CD4-positive, alpha-beta T cell treated with Interleukin-2 at 100 ng/mL for 4 hours (primary cell): ENCODE results near the gene SIRT3.
"Not testable (repeated sequence)": the region's sequence is repeated elsewhere in the genome, so short reads cannot be mapped to it uniquely, and the experiment has no call there.

Experiments
- DNase-seq: peaks from one replicate; pipeline ENCODE4 v3.0.0-alpha.2; 2020; ENCODE audit warnings: low spot score

The SIRT3 gene

DNA sequence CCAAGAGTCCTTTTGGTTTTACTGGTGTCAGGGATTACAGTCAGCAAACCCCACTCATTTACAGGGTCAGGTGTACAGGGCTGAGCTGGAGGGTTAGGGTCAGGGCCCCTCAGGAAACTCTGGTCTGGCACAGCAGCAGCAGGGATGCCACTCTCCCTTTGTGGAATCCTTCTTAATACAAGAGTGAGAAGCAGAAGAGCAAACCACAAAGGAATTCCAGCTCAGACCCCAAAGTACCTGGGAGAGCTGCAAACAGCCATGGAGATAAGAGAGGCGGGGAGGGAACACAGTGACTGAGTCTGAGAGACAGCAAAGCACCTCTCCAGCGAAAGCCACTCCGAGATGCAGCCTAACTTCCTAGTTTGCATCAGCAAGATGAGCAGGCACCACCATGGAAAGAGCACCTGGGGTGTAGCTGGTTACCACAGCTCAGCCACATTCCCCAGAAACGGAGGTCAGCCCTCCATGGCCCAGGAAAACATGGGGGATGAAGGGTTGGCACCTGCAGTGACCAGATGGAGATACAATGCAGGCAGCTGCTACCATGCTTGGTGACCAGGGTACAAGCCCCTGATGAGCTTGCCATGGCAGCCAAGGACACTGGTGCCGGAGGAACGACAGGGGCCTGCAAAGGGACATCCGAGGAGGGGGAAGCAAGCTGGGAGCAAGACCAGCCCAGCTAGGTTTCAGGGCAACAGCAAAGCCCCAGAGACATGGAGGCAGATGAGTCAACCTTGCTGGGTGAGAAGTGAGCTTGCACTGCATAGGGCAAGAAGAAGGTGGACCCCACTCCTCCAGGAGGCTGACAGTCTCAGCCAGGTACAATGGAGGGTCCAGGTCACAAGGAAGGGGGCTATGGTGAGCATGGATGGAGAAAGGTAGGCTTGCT lies 32.8 kb downstream of the SIRT3 start:
- no peak for DNase-seq

DNA sequence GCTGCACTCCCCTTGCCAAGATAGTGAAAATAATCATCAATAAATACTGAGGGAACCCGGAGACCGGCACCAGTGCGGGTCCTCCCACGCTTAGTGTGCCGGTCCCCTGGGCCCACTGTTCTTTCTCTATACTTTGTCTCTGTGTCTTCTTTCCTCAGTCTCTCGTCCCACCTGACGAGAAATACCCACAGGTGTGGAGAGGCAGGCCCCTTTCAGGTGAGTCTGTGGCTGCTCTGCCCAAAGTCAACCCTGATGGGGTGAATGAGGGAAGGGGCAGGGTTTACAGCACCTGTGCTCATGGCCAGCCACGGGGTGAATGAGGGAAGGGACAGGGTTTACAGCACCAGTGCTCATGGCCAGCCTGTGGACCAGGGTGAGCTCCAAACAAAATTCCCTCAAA lies 33.7 kb downstream of the SIRT3 start:
- no peak for DNase-seq

DNA sequence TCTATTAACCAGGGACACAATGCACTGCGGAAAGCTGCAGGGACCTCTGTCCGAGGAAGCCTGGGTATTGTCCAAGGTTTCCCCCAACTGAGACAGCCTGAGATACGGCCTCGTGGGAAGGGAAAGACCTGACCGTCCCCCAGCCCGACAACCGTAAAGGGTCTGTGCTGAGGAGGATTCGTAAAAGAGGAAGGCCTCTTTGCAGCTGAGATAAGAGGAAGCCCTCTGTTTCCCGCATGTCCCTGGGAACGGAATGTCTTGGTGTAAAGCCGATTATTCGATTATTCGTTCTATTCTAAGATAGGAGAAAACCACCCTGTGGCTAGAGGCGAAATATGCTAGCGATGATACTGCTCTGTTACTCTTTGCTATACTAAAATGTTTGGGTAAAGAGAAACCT lies 34.2 kb downstream of the SIRT3 start:
- no peak for DNase-seq

DNA sequence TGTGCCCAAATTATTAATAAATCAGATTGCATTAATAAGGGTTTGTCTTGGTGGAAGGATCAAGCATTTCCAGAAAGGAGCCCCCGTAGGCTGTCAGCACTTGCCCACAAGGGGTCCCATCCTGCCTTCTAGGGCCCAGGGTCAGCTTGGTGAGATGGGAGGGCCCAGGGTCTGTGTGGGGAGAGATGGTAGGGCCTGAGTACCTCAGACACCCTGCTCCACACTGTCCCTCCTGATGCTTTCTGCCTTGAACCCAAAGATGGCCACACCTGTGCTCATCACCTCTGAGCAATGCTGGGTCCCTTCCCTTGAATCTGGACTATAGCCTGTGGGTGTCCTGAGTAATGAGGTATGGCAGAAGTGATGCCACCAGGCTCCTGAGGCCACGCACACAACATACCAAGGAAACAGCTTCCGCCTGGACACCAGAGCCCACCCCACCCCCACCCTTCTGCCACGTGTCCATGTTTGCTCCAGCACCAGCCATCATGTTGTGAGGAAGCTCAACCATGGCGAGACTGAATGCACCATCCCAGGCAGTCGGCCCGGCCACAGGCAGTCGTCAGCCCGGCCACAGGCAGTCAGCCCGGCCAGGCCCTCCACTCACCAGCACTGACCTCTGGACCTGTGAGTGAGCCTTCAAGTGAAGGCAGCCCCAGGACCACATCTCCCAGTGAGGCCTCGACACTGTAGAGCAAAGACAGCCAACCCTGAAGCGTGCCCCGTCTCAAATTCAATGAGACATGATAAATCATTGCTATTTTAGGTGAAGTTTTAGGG lies 35.7 kb downstream of the SIRT3 start:
- no peak for DNase-seq

DNA sequence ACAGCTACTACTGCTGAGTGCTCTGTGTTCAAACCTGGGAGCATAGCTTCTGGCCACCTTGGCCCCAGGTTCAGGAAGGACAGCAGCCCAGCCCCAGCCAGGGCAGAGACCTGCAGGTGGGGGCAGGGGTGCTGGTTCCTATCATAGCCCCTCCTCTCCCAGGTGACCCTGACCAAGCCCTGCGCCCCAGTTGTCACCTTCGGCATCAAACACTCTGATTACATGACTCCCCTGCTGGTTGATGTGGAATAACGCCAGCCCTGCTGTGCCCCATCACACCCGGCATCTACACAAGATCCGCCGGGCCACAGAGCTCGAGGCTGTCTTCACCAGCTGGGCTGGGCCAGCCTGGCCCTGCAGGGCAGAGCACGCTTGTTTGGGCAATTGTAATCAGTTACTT lies 36.4 kb downstream of the SIRT3 start:
- DNase-seq: no peak

DNA sequence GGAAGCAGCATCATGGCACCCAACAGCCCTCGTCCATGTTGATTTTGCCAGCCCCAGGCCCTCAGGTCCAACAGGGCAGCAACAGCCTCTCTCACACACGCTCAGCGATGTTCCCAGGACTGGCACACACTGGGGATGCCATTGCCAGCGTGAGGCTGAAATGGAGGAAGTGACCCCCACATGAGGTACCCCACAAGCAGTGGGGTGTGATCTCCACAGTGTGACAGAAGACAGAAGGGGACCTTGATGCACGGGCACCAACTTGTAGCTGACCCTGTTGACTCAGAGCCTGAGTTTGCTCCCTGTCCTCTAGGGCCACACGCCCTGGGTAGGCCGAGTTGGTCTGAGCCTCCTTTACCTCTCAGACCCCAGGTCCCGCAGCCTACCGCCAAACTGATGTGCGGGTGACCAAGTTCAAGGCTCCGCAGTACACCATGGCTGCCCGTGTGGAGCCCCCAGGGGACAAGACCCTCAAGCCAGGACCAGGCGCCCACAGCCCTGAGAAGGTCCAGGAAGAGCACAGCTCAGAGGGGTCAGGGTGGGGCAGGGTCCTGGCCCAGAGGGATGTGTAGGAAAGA lies 37.0 kb downstream of the SIRT3 start:
- DNase-seq: no peak

DNA sequence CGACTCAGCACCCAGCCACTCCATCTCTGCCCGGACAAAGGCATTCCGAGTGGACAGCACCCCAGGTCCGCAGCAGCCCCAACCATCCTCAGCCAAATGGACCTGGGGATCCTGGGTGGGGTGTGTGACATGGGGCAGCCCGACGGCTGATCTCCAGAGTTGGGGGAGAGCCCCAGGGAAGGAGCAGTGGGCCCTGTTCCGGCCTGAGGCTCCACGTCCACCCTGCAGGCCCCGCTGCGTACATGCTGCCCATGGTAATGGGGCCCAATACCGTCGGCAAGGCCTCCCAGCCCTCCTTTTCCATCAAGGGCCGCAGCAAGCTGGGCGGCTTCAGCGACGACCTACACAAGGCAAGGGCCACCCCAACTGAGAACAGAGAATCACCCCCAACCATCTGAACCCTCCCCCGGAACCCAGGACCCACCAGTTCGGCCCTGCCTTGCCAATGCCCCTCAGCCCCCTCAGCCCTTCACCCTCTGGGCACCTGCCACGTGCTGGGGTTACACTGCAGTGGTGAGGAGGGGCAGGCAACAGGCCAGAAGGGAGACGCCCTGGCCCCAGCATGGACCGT lies 37.8 kb downstream of the SIRT3 start:
- DNase-seq: no peak

DNA sequence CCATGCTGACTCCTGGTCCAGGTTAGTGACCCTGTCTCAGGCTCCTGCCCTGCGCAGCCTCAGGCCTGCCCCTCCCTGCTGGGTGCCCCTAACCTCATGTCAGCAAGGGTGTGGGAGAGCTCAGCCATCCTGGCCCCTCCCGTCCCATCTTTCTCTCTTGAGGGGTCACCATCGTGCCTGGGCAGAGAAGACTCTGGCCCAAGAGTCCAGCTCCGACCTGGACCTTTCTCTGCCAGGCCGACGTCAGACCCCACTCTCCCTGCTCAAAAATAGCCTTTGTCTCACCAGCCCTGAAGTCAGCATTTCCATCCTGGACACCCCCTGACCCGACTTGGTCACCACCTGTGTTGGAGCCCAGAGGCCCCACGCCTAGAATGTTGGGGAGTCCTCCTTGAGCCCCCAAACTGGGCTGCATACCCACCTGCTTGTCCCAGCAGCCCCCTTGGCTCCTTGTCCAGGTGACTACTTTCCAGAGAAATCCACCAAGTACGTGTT lies 38.4 kb downstream of the SIRT3 start:
- no peak for DNase-seq

DNA sequence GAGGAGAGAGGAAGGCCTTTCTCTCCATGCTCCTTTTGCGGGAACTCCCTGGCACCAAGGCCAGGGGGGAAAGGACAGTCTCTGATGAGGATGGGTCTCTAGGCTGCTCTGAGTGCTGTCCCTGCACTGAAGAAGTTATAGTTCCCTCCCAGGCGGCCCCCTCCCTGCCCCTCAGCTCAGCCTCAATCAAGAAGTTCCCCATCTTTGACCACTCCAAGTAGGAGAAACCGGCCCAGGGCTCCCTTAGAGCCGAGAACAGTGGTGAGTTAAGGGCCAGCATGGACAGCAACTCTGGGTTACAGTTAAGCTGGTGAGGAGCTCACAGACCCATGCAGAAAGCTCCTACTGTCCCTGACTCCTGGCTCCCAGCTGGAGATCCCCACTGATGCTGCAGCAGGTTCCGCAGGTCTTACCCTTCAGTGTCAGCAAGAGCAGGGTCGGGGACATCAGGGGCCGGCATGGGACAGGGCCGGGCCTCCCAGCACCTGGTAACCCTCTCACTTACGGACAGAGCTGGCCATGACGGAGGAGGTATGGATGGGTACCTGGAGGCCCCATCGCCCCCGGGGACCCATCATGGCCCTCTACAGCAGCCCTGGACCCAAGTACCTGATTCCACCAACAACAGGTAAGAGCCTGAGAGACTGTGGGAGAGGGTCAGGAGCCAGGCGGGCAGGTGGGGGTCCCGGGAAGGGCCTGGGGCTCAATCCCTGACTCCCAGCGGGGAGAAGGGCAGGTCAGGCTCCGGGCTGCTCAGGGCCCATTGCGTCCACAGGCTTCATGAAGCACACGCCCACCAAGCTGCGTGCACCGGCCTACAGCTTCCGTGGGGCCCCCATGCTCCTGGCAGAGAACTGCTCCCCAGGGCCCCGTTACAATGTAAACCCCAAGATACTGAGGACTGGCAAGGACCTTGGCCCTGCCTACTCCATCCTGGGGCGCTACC lies 39.1 kb downstream of the SIRT3 start:
- no peak for DNase-seq

DNA sequence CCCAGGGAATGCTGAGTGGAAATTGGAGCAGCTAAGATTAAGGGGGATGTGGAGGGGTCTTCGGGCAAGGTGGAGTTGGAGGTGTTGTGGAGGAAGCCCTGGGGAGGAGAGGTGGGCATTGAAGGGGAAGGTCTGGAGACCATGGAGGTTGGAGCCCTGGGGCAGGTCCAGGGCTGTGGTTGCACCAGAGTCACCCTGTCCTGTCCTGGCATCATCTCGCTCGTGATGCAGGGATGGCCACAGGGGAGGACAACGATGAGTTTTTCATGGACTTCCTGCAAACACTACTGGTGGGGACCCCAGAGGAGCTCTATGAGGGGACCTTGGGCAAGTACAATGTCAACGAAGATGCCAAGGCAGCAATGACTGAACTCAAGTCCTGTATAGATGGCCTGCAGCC lies 42.7 kb downstream of the SIRT3 start:
- not testable (repeated sequence) for DNase-seq

DNA sequence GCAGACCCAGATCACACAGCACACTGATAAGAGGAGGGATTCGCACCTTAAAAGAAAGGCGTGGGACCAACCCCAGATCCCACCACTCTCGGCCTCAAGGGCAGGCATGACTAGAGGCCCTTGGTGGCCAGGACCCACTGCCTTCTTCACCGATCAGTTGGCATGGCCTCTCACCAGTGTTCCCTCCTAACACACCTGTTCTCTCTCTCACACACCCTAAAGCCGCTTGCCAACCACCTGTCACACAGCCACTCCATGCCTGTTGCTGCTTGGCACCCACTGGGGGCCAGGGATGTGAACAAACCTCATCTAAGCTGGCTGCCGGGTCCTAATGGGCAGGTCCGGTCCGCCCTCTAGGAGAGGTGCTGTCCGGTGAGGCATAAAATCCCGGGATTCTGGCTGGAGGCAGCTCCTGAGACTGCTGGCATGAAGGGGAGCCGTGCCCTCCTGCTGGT lies 43.4 kb downstream of the SIRT3 start, which contains the start of gene SCGB1C1:
TSS of gene SCGB1C1 (plus strand) at position 405 of the 455 bp plus-strand sequence. CDS start at position 427, 22 bp downstream.
- not testable (repeated sequence) for DNase-seq

DNA sequence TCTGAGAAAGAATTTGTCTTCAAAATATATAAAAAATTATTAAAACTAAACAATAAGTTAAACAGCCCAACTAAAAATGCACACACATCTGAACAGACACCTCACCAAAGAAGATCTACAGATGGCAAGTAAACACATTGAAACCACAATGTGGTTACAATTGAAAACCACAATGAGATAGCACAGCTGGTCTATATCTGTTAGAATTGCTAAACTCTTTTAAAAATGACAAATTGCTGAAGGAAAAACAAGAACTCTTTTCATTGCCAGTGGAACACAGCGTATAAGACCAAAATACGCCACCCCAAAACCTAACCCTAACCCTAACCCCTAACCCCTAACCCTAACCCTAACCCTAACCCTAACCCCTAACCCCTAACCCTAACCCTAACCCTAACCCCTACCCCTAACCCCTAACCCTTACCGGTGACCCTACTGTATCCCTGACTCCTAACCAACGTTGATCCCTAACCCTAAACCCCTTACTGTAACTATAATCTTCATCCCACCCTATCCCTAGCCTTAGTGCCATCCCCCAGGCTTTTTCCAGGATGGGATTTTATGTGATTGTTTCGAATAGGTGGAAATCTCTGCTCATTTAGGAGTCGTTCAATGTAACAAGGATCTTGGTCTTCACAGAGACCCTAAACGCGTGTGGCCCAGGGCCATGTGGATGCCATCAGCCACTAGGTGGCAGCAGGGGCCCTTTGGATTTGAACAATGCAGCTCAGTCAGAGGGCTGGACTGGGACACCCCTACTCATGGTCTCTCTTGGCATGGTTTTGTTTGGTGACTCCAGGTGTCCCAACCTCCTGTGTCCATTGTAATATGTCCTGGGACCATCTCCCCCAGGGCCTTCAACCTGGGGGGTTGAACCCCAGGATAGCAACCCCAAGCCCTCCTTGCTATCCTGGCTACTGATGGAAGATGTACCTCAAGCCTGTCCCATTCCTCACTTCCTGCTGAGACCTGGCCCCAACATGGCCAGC lies 44.4 kb downstream of the SIRT3 start:
- DNase-seq: peak; percentile 45

DNA sequence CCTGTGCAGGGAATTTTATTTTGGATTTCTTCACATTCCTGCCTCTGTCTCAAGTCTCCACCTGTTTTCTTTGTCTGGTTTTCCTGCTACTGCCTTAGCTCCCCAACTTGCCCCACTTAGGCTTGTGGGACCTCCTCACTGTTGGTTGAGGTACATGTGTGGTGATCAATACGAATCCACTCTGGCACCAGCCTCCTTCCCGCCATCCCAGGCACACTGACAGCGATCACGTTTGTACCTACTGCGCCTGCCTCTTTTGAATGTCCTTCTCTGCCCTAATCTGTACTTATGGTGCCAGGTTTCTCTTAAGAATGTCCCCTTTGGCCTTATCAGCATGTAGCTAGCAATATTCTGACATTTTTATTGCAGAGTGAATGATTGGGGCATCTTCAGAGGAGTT lies 45.6 kb downstream of the SIRT3 start:
- DNase-seq: not testable (repeated sequence)

DNA sequence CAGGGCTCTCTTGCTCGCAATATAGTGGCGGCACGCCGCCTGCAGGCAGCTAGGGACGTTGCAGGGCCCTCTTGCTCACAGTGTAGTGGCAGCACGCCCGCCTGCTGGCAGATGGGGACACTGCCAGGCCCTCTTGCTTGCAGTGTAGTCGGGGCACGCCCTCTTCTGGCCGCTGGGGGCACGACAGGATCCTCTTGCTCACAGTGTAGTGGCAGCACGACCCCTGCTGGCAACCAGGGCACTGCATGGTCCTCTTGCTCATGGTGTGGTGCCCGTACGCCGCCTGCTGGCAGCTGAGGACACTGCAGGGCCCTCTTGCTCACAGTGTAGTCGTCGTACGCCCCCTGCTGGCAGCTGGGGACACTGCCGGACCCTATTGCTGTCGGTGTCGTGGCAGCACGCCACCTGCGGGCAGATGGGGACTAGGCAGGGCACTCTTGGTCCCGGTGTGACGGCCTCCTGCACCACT lies 46.3 kb downstream of the SIRT3 start:
- not testable (repeated sequence) for DNase-seq

DNA sequence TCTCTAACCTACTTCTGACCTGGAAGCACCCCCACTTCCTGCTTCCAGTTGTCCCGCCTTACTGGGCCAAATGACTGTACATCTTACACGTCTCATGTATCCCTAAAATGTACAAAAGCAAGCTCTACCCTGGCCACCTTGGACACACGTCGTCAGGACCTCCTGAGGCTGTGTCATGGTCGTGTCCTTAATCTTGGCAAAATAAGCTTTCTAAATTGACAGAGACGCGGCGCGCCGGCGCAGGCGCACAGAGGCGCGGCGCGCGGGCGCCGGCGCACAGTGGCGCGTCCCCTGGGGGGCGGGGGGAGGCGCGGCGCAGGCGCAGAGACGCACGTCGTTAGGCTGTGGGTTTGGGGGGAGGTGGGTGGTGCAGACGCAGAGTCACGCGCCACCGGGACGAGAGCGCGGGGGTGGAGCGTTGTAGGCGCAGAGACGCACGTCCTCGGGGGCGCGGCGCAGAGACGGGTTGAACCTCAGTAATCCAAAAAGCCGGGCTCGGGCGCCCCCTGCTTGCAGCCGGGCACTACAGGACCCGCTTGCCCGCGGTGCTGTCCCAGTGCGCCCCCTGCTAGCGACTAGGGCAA lies 46.9 kb downstream of the SIRT3 start:
- not testable (repeated sequence) for DNase-seq

DNA sequence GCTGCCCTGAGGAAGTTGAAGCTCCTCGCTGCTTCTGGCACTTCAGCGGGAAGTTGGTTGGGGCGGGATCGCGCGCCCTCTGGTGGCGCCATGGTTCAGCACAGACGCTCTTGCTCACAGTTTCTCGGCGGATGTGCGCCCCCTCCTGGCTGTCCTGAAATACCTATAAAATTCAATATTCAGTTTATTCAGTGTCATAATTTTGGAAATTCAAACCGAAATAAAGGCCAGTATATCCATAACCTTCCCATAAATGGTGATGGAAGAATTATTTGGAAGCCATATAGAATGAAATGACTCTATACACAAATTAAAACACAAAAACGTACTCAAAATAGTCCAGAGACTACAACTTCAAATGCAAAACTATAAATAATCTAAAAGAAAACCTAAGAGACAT lies 55.9 kb downstream of the SIRT3 start:
- DNase-seq: not testable (repeated sequence)
